Activated T-cell treated with anti-CD3 and anti-CD28 coated beads for 1 hour (primary cell): Measurements from ENCODE around the gene MRPS10.
"Not testable (repeated sequence)": the region's sequence is repeated elsewhere in the genome, so short reads cannot be mapped to it uniquely, and the experiment has no call there.

Source experiments
- DNase-seq: peaks from one replicate; pipeline ENCODE4 v3.0.0-alpha.2; 2020; ENCODE audit warnings: low read depth

MRPS10 gene

GRCh38 chr6:42176981-42177380, 40.7 kb downstream of the MRPS10 start:
- no peak for DNase-seq

GRCh38 chr6:42175860-42176259, 41.8 kb downstream of the MRPS10 start:
- no peak for DNase-seq

GRCh38 chr6:42173101-42173500, 44.6 kb downstream of the MRPS10 start, which contains the start of gene GUCA1A:
Gene GUCA1A (plus strand): TSS chr6:42173364. CDS start chr6:42173614, 250 bp downstream.
- no peak for DNase-seq

GRCh38 chr6:42171813-42172581, 45.7 kb downstream of the MRPS10 start:
- DNase-seq, result no peak

- DNase-seq, result not testable (repeated sequence)
Measured at GRCh38 chr6:42169780-42170179, 47.9 kb downstream of the MRPS10 start.

GRCh38 chr6:42168650-42169049, 49.0 kb downstream of the MRPS10 start:
- no peak for DNase-seq

GRCh38 chr6:42166444-42167141, 51.1 kb downstream of the MRPS10 start:
- DNase-seq, result peak; percentile 71

GRCh38 chr6:42165016-42165415, 52.6 kb downstream of the MRPS10 start:
- no peak for DNase-seq

- DNase-seq, result no peak
Measured at GRCh38 chr6:42163981-42164380, 53.7 kb downstream of the MRPS10 start.

- DNase-seq, result no peak
Measured at GRCh38 chr6:42162812-42163211, 54.8 kb downstream of the MRPS10 start.

GRCh38 chr6:42162384-42162783, 55.3 kb downstream of the MRPS10 start:
- DNase-seq, result no peak

GRCh38 chr6:42159431-42160024, 58.1 kb downstream of the MRPS10 start:
- DNase-seq, result no peak

GRCh38 chr6:42158631-42159030, 59.0 kb downstream of the MRPS10 start:
- no peak for DNase-seq

GRCh38 chr6:42158011-42158410, 59.6 kb downstream of the MRPS10 start:
- DNase-seq, result no peak
